Heart left ventricle (tissue), 16 donors: ENCODE data around the gene FAHD1. TPM values are rescaled to one million over a fixed set of nuclear protein-coding genes. Genes with fewer than 3 reads are reported as not detected.

Experiments used
- ATAC-seq, 4 donors: fragments of 200-7000 bp; cut with Tn5 transposase; one replicate each; pipeline ENCODE4 v1.9.1; 2020 to 2022; ENCODE audit warnings: moderate library complexity in 4 of 4, mild to moderate bottlenecking in 3 of 4, moderate number of reproducible peaks in 1 of 4
- DNase-seq, 5 donors: peaks; one replicate each; pipeline ENCODE4 v3.0.0-alpha.2; 2020
- H3K27ac ChIP-seq, 12 donors: fragments of 200-600 bp; sonication (generic) in 4 of 12; one replicate each; pipeline versions ENCODE4 v1.5.0 to v1.8.0; 2016 to 2022; ENCODE audit warnings: mild to moderate bottlenecking in 2 of 12
- H3K27me3 ChIP-seq, 9 donors: fragments of 200-600 bp; sonication (generic) in 2 of 9; one replicate each; pipeline versions ENCODE4 v1.5.1 to v1.8.0; 2016 to 2022; ENCODE audit warnings: mild to moderate bottlenecking in 3 of 9
- H3K36me3 ChIP-seq, 9 donors: fragments of 200-600 bp; sonication (generic) in 2 of 9; one replicate each; pipeline versions ENCODE4 v1.5.0 to v1.8.0; 2018 to 2022; ENCODE audit warnings: mild to moderate bottlenecking in 2 of 9
- H3K4me1 ChIP-seq, 12 donors: fragments of 200-600 bp; sonication (generic) in 4 of 12; one replicate each; pipeline versions ENCODE4 v1.5.0 to v1.8.0; 2016 to 2022; ENCODE audit warnings: mild to moderate bottlenecking in 3 of 12
- H3K4me3 ChIP-seq, 12 donors: fragments of 200-600 bp; sonication (generic) in 4 of 12; one replicate each; pipeline versions ENCODE4 v1.5.0 to v1.8.0; 2017 to 2022; ENCODE audit warnings: mild to moderate bottlenecking in 9 of 12, moderate library complexity in 4 of 12
- H3K9me3 ChIP-seq, 12 donors: fragments of 200-600 bp; sonication (generic) in 4 of 12; one replicate each; pipeline versions ENCODE4 v1.5.0 to v1.8.0; 2016 to 2022; ENCODE audit warnings: mild to moderate bottlenecking in 1 of 12
- CTCF ChIP-seq, 12 donors: fragments of 200-600 bp; sonication (generic) in 4 of 12; IDR thresholded peaks; one replicate each; pipeline versions ENCODE4 v1.5.0 to v1.8.0; 2018 to 2022; ENCODE audit warnings: antibody characterized with exemption in 12 of 12, mild to moderate bottlenecking in 5 of 12
- POLR2A ChIP-seq, 2 donors: fragments of 450-650 bp; IDR thresholded peaks; one replicate each; pipeline ENCODE4 v1.6.1; 2017; ENCODE audit warnings: antibody characterized with exemption in 2 of 2, mild to moderate bottlenecking in 2 of 2, moderate library complexity in 2 of 2
- WGBS, 4 donors: extraction: QIAGEN DNeasy Blood & Tissue Kit in 2 of 4; methylation state at CpG; one replicate each; pipeline versions ENCODE4 v1.1.5 to v1.1.7; 2013 to 2018; 5-methylcytosine and 5-hydroxymethylcytosine counted together
- intact Hi-C, 10 donors: fragments of 100-400 bp; cut with DNase I; formaldehyde crosslinking; loops; one replicate each; pipeline versions ENCODE4 v1.11.1 to v1.14.2; 2022
- polyA plus RNA-seq, 2 donors: library from polyadenylated mRNA; stranded (reverse); fragments of 200-250 nt; gene quantifications; one replicate each; pipeline ENCODE4 v1.2.3, GENCODE V29; 2013
- total RNA-seq, 9 donors: library from RNA; depleted of rRNA in 2 of 9; stranded (reverse); fragments of >200 nt in 2 of 9; fragmentation: NEBNext Ultra II Directional in 3 of 9; extraction: Animal tissue kit (Norgen Biotek cat#: 25700) in 3 of 9; gene quantifications; one replicate each; pipeline versions ENCODE4 v1.1.0 to v1.2.4, GENCODE V29; 2016 to 2023
- donor health status: ischemic (EF 13 %, LVEDD 7.1; RV severe dilation, severe dysfunction).
- donor health status: healthy with polysubstance abuse.
- donor health status: DM: no; HTN: yes; CAD: no.
- donor health status: DM: no; HTN: no; CAD: no.
- donor health status: ischemic (EF 25% LVEDD 6.9; RV normal size, moderate dysfunction).
- donor health status: ischemic (EF 25% LVEDD 5.7; RV mildly dilated, moderate dysfunction).
- donor health status: healthy.
- donor health status: DM: yes; HTN: yes; CAD: no.
- donor health status: ischemic (EF 35%, LVEDD 5.7; RV mildly dilated, moderate dysfunction).
- donor health status: nonischemic (EF 11% LVEDD 7.7; RV severe dilation, severe dysfunction).
- donor health status: DM: yes; HTN: yes; CAD: no.
- donor health status: PGD.
- donor health status: ischemic (EF 29% LVEDD 5.4; RV normal size, mild dysfunction).
- donor health status: nonischemic (EF 23%, LVEDD 6.1; RV moderate dilation, normal function).

The FAHD1 gene
- total and polyA plus RNA-seq, 11 donors = 19.2 to 83.8 (median 32.9) TPM

GRCh38 chr16:1817716-1818115 is 9.3 kb upstream of the FAHD1 start:
- Histone ChIP-seq H3K27me3 (no peaks in the 10 kb centered on the region), H3K4me1 (peaks cover 0 to 5% (median 0%) of the 10 kb centered on the region in 12 donors), H3K4me3 (no peak overlapping the region), H3K27ac (no peak overlapping the region), H3K9me3 (no peaks in the 10 kb centered on the region), H3K36me3 (peaks cover 0 to 94% (median 75%) of the 10 kb centered on the region in 9 donors)
- TF ChIP-seq CTCF (IDR thresholded peaks at IDR 0.05) (no peak), POLR2A (IDR thresholded peaks at IDR 0.05) (no peak)
- ATAC-seq (no peak), DNase-seq (no peak)
- 87 to 93% (median 93%) methylated on average over 13 to 17 of the region's 17 CpGs for WGBS, 4 donors
- intact Hi-C loops = no loop called here

- Histone ChIP-seq H3K4me3 (no peak overlapping the region), H3K36me3 (peaks cover 0 to 93% (median 76%) of the 10 kb centered on the region in 9 donors), H3K9me3 (no peaks in the 10 kb centered on the region), H3K4me1 (peaks cover 0 to 2% (median 0%) of the 10 kb centered on the region in 12 donors), H3K27ac (no peak overlapping the region), H3K27me3 (no peaks in the 10 kb centered on the region)
- TF ChIP-seq CTCF (IDR thresholded peaks at IDR 0.05) (no peak), POLR2A (IDR thresholded peaks at IDR 0.05) (no peak)
- 93 to 95% (median 95%) methylated on average over 15 to 27 of the region's 27 CpGs for WGBS, 4 donors
- intact Hi-C loops = no loop called here
- DNase-seq (no peak), ATAC-seq (no peak)
Observed at GRCh38 chr16:1818204-1818872, 8.7 kb upstream of the FAHD1 start.

- H3K36me3 ChIP-seq = peaks cover 0 to 87% (median 76%) of the 10 kb centered on the region in 9 donors
- H3K4me3 ChIP-seq = no peak overlapping the region
- no peak for ATAC-seq
- no peak for DNase-seq
- H3K27ac ChIP-seq = no peak overlapping the region
- H3K4me1 ChIP-seq = peaks cover 0 to 8% (median 4%) of the 10 kb centered on the region in 12 donors
- TF ChIP-seq CTCF (IDR thresholded peaks at IDR 0.05) (no peak), POLR2A (IDR thresholded peaks at IDR 0.05) (no peak)
- WGBS, 4 donors = 92 to 96% (median 94%) methylated on average over 13 to 35 of the region's 35 CpGs
- no peaks in the 10 kb centered on the region for H3K27me3 ChIP-seq
- intact Hi-C loops = no loop called here
- no peaks in the 10 kb centered on the region for H3K9me3 ChIP-seq
Observed at GRCh38 chr16:1818873-1819525, 8.0 kb upstream of the FAHD1 start.

- Histone ChIP-seq H3K4me1 (peaks cover 0 to 14% (median 10%) of the 10 kb centered on the region in 12 donors), H3K4me3 (no peak overlapping the region), H3K9me3 (no peaks in the 10 kb centered on the region), H3K27me3 (no peaks in the 10 kb centered on the region), H3K27ac (no peak overlapping the region), H3K36me3 (peaks cover 0 to 81% (median 74%) of the 10 kb centered on the region in 9 donors)
- 92 to 96% (median 94%) methylated on average over 15 of the region's 15 CpGs for WGBS, 4 donors
- DNase-seq = no peak
- intact Hi-C loops = no loop called here
- ATAC-seq = no peak
- no peak for TF ChIP-seq CTCF (IDR thresholded peaks at IDR 0.05)
- no peak for TF ChIP-seq POLR2A (IDR thresholded peaks at IDR 0.05)
Observed at GRCh38 chr16:1819611-1820010, 7.4 kb upstream of the FAHD1 start.
